Stimulated activated CD8-positive, alpha-beta memory T cell treated with anti-CD3 and anti-CD28 coated beads, Interleukin-12 subunit alpha, Interleukin-12 subunit beta, amount 100 ng/mL, for 1 hour (primary cell): ENCODE data around the gene KRT10.
"Not testable (repeated sequence)": the region's sequence is repeated elsewhere in the genome, so short reads cannot be mapped to it uniquely, and the experiment has no call there.

Experiments used
- DNase-seq: peaks from one replicate; pipeline ENCODE4 v3.0.0-alpha.2; 2020; ENCODE audit warnings: low read depth

KRT10 gene

DNA sequence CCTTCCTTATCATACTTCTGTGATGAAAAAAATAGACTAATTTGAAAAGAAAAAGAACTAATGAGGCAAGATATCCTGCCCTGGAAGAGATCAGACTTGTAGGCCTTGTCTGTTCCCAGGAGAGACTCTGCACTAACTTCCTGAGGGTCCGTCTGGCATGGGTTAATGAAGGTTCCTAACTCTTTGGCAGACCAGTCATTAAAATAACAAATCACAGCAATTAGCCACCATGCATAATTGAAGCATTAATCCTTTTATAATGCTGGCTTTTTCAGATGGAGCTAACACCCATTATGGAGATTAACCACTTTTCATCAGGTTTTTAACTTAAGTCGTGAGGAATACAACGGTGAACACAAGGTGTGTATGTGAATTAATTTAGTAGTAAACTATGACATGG, 10.4 kb upstream of the KRT10 start:
- DNase-seq, result no peak

DNA sequence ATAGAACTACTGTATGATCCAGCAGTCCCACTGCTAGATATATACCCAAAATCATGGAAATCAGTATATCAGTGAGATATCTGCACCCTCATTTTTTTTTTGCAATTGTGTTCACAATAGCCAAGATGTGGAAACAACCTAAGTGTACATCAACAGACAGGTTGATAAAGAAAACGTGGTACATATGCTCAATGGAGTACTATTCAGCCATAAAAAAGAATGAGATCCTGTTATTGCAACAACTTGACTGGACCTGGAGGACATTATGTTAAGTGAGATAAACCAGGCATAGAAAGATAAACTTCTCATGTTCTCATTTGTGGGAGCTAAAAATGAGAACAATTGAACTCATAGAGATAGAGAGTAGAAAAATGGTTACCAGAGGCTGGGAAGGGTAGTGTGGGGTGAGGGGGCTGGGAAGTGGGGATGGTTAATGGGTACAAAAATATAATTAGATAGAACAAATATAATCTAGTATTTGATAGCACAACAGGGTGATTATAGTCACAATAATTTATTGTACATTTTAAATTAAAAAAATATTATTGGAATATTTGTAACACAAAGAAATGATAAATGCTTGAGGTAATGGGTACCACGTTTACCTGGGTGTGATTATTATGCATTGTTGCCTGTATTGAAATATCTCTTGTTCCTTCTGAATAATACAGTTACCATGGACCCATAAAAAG, 7.8 kb upstream of the KRT10 start:
- no peak for DNase-seq

DNA sequence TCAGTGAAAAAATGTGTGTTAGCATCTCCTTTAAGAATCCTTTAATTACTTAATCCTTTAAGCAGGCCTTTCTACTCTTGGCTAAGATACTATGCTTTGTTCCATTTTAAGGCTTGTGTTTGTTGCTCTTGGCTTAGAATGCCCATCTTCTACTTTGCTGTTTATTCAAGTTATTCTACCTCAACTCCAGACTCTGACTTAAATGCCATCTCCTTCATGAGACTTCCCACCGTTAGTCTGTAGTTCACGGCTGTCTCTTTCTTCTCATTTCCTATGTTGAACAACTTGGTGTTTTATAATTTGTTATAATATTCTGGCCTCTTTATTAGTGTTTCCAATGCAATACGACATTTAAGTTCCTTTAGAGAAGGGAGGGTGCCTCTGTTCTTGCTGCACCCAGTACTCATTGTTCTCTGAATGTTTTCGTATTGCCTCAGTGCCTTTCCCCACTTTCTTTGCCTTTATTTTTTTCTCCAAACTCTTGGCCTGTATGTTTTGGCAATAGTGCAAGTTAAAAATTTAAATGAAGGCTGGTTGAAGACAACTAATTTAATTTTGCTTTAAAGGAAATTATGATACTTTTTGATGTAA, 6.1 kb upstream of the KRT10 start:
- no peak for DNase-seq

GRCh38 chr17:40827746-40828453, 5.5 kb upstream of the KRT10 start:
- DNase-seq, result no peak

DNA sequence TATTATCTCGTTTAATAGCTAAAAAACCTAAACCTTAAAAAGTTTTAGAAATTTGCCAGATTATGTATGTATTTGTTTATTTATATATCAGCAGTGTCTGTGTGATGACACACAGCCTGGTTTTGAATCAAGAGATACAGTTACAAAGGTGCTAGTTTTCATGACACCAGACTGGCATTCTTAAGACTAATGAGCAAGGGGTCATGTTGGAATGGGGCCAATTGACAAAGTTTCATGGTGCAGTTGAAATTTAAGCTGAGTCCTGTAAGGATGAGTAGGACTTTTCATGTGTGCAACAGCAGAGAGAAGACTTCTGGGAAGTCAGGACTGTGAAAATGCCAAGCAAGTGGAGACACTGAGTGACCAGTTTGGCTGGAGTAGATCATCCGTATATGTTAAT, 3.2 kb upstream of the KRT10 start:
- no peak for DNase-seq

GRCh38 chr17:40824015-40824832, 1.8 kb upstream of the KRT10 start:
- DNase-seq, result no peak

- no peak for DNase-seq
Observed at GRCh38 chr17:40821536-40821935, 878 bp downstream of the KRT10 start.

GRCh38 chr17:40820228-40820838, 2.1 kb downstream of the KRT10 start:
- no peak for DNase-seq

- DNase-seq, result no peak
Observed at GRCh38 chr17:40819528-40820125, 2.8 kb downstream of the KRT10 start.

GRCh38 chr17:40818733-40819527, 3.5 kb downstream of the KRT10 start:
- peak; percentile 70 for DNase-seq

GRCh38 chr17:40818343-40818732, 4.1 kb downstream of the KRT10 start:
- DNase-seq, result no peak

DNA sequence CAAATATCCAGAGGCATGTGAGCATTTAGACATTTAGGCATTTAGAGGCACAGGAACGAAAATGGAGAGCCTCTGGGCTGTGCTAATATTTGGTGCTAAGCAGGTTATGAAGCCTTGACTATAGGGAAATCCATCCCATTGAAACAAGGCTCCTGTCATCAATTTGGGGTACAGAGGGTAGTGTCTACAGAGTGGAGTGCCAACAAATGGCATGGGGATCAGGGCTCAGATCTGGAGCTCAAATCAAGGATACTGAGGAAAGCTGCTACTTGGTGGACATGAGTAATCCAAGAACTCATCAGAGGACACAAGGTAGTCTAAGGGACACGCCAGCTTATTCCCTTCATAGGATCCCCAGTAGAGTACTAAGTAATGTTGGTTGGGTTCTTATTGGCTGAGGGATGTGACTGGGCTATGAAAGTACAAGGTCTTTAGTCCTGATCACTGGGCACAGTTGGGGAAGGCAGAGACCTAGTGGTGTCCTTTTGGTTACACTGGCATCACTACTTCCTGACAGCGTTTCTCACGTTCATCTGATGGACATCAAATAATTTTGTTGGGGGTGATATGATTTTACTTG, 5.2 kb downstream of the KRT10 start:
- DNase-seq, result no peak

DNA sequence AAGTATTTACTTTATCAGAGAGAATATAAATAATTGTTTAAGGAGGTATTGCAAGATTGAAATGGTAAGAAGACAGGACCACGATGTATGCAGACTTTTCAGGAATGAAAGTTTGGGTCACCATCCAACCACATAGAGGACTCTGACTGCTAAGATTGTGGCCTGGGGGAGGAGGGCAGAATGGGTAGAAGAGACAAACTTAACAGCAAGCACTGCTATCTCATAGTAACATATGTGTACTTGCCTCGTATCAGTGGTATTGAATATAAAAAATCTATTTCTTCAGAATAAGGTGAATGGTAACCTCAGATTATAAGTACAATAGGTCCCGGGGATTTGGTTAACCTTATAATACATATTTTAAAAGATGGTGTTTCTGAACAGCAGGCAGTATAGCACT, 5.8 kb downstream of the KRT10 start:
- no peak for DNase-seq

DNA sequence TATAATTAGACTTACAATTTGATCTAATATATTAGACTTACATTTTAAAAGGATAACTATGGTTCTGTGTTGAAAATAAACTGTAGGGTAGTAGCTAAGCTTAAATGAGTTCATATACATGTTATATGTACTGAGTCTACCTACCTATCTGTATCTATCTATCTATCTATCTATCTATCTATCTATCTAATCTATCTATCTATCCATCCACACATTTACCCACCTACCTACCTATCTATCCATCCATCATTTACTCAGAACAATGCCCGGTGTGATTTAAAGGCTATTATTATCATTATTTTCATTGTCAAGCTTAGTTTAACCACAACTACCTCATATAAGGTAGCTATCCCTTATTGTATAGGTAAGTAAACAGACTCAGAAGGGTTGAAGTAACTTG, 7.0 kb downstream of the KRT10 start:
- DNase-seq, result no peak

- DNase-seq, result not testable (repeated sequence)
Observed at GRCh38 chr17:40814657-40815056, 7.8 kb downstream of the KRT10 start.

GRCh38 chr17:40813804-40814203, 8.6 kb downstream of the KRT10 start:
- no peak for DNase-seq

- no peak for DNase-seq
Observed at GRCh38 chr17:40812639-40813038, 9.8 kb downstream of the KRT10 start.

DNA sequence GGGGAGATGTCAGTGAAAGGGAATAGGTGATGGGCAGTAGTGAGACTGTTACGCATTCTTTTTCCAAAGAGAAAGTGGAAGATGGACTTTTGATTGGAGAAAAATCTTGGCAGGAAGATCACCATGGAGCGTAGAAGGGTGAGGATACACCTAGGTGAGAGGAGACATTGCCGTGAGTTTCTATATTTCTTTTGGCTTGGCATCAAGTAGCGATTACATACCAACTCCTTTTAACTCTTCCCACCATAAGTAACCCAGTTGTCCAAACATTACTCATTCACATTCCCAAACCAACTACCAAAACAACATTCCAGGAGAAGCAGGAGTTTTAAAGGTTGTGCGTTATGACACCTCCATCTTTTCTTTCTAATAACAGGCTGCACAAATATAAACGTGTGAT, 11.9 kb downstream of the KRT10 start:
- DNase-seq, result no peak

- no peak for DNase-seq
Observed at GRCh38 chr17:40809721-40810421, 12.5 kb downstream of the KRT10 start.

DNA sequence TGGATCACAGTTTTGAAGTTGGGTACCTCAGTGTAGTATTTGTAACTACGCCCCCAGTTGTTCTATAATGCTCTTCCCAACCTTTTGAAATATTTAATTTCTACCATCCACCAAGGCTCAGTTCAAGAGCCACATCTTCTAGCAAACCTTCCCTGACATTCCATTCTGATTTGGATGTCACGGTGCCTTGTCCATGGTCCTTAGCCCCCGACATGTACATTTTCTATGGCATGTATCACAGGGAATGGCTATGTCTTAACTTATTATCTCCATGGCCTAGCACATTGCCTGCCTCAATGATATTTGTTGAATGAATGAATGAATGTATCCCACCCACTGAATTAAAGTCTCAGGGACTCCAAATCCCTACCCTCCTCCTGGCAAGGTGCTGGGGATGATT, 16.3 kb downstream of the KRT10 start:
- no peak for DNase-seq
